HG03520 (cell line): ENCODE measurements around the gene ZNF827.

Experiments
- ATAC-seq: cut with Tn5 transposase; IDR thresholded peaks from one replicate; pipeline ENCODE4 v1.9.1; 2021; ENCODE audit warnings: mild to moderate bottlenecking, moderate library complexity; ENCODE audit not compliant: unreplicated experiment

ZNF827 gene

GRCh38 chr4:145766273-145766672 is 172.3 kb downstream of the ZNF827 start:
- no peak for ATAC-seq

- ATAC-seq, result no peak
Observed at GRCh38 chr4:145763399-145763798, 175.2 kb downstream of the ZNF827 start.

- no peak for ATAC-seq
Observed at GRCh38 chr4:145762719-145763118, 175.9 kb downstream of the ZNF827 start.

- ATAC-seq, result no peak
Observed at GRCh38 chr4:145760961-145761929, 177.4 kb downstream of the ZNF827 start.

- no peak for ATAC-seq
Observed at GRCh38 chr4:145760176-145760575, 178.4 kb downstream of the ZNF827 start.

GRCh38 chr4:145757188-145757587 is 181.4 kb downstream of the ZNF827 start:
- ATAC-seq, result no peak

GRCh38 chr4:145756244-145756643 is 182.4 kb downstream of the ZNF827 start:
- no peak for ATAC-seq

- ATAC-seq, result no peak
Observed at GRCh38 chr4:145755802-145756201, 182.8 kb downstream of the ZNF827 start.

GRCh38 chr4:145743641-145744040 is 195.0 kb downstream of the ZNF827 start:
- no peak for ATAC-seq

- ATAC-seq, result no peak
Observed at GRCh38 chr4:145740806-145741205, 197.8 kb downstream of the ZNF827 start.

GRCh38 chr4:145739845-145740244 is 198.8 kb downstream of the ZNF827 start:
- no peak for ATAC-seq

GRCh38 chr4:145736241-145736831 is 202.3 kb downstream of the ZNF827 start:
- no peak for ATAC-seq

- no peak for ATAC-seq
Observed at GRCh38 chr4:145735827-145736226, 202.8 kb downstream of the ZNF827 start.

- no peak for ATAC-seq
Observed at GRCh38 chr4:145735347-145735675, 203.3 kb downstream of the ZNF827 start.

- peak; percentile 58 for ATAC-seq
Observed at GRCh38 chr4:145734576-145735346, 203.9 kb downstream of the ZNF827 start.

- no peak for ATAC-seq
Observed at GRCh38 chr4:145734031-145734430, 204.6 kb downstream of the ZNF827 start.

- ATAC-seq, result peak; percentile 78
Observed at GRCh38 chr4:145732895-145733880, 205.4 kb downstream of the ZNF827 start.

GRCh38 chr4:145732001-145732815 is 206.4 kb downstream of the ZNF827 start:
- no peak for ATAC-seq

- ATAC-seq, result no peak
Observed at GRCh38 chr4:145731028-145731427, 207.6 kb downstream of the ZNF827 start.
